WTC11 (cell line): ENCODE results near the gene FAM200B. TPM values are rescaled to one million over a fixed set of nuclear protein-coding genes. Genes with fewer than 3 reads are reported as not detected.

Source experiments
- ATAC-seq: fragments of 200-7000 bp; cut with Tn5 transposase; 2 replicates; pipeline ENCODE4 v1.10.0; 2021; ENCODE audit warnings: mild to moderate bottlenecking, moderate library complexity
- CTCF ChIA-PET: fragments of 300-600 bp; sonication (Branson Sonifier 250); formaldehyde crosslinking; loops from one replicate; lab custom pipeline; 2021; ENCODE audit warnings: antibody characterized with exemption; lab: Charles Lee
- POLR2A ChIA-PET: fragments of 350-600 bp; sonication (Branson Sonifier 250); formaldehyde crosslinking; loops from one replicate; lab custom pipeline; 2021; ENCODE audit warnings: antibody characterized with exemption; lab: Charles Lee
- DNase-seq: peaks from one replicate; pipeline ENCODE4 v3.0.0; 2021; ENCODE audit warnings: low spot score
- H3K27ac Mint-ChIP-seq: 2 replicates; pipeline ENCODE4 v1.8.0; 2021; ENCODE audit warnings: mixed read lengths
- H3K27me3 Mint-ChIP-seq: 2 replicates; pipeline ENCODE4 v1.8.0; 2021; ENCODE audit warnings: low read depth, mild to moderate bottlenecking, moderate library complexity, mixed read lengths
- H3K36me3 Mint-ChIP-seq: 2 replicates; pipeline ENCODE4 v1.8.0; 2021; ENCODE audit warnings: mixed read lengths
- H3K4me1 Mint-ChIP-seq: 2 replicates; pipeline ENCODE4 v1.8.0; 2022; ENCODE audit warnings: mixed read lengths
- H3K4me3 Mint-ChIP-seq: 2 replicates; pipeline ENCODE4 v1.8.0; 2021; ENCODE audit warnings: mild to moderate bottlenecking, moderate library complexity, mixed read lengths
- H3K9me3 Mint-ChIP-seq: 2 replicates; pipeline ENCODE4 v1.8.0; 2021; ENCODE audit warnings: mixed read lengths
- GTF2I ChIP-seq: fragments of 250-450 bp; sonication (Bioruptor Pico); conservative IDR thresholded peaks from 2 replicates; pipeline ENCODE4 v1.4.0; 2021; ENCODE audit warnings: mild to moderate bottlenecking
- NFE2L1 ChIP-seq: sonication (generic); formaldehyde crosslinking; IDR thresholded peaks from 2 replicates; pipeline ENCODE4 v1.8.1; 2023; ENCODE audit warnings: missing genetic modification reagents
- RORB ChIP-seq: fragments of 250-450 bp; sonication (Bioruptor Pico); IDR thresholded peaks from 2 replicates; pipeline ENCODE4 v1.9.0; 2021; ENCODE audit warnings: mild to moderate bottlenecking
- TCF7 ChIP-seq: sonication (generic); formaldehyde crosslinking; IDR thresholded peaks from 2 replicates; pipeline ENCODE4 v1.8.0; 2022; ENCODE audit warnings: mild to moderate bottlenecking, low read depth, missing genetic modification reagents, moderate library complexity
- ZNF219 ChIP-seq: sonication (generic); formaldehyde crosslinking; IDR thresholded peaks from 2 replicates; pipeline ENCODE4 v1.8.0; 2023; ENCODE audit warnings: missing genetic modification reagents, mild to moderate bottlenecking, borderline replicate concordance
- total RNA-seq: library from RNA; stranded (reverse); gene quantifications from 3 replicates; pipeline ENCODE4 v1.2.3, GENCODE V29; 2021
- TF ChIP-seq, protein P1 (sequence below): sonication (generic); formaldehyde crosslinking; IDR thresholded peaks from 2 replicates; pipeline ENCODE4 v1.8.1; 2023; ENCODE audit warnings: mild to moderate bottlenecking, missing genetic modification reagents, borderline replicate concordance
- TF ChIP-seq, protein P2 (sequence below): sonication (generic); formaldehyde crosslinking; conservative IDR thresholded peaks from 2 replicates; pipeline ENCODE4 v1.8.1; 2023; ENCODE audit warnings: mild to moderate bottlenecking, low read depth, missing genetic modification reagents, moderate library complexity
- TF ChIP-seq, protein P3 (sequence below): sonication (generic); formaldehyde crosslinking; IDR thresholded peaks from 2 replicates; pipeline ENCODE4 v1.8.0; 2022; ENCODE audit warnings: mild to moderate bottlenecking, missing genetic modification reagents
- TF ChIP-seq, protein P4 (sequence below): sonication (generic); formaldehyde crosslinking; IDR thresholded peaks from 2 replicates; pipeline ENCODE4 v1.8.1; 2022; ENCODE audit warnings: low read depth, mild to moderate bottlenecking, moderate library complexity, missing genetic modification reagents, borderline replicate concordance
- TF ChIP-seq, protein P5 (sequence below): sonication (generic); formaldehyde crosslinking; IDR thresholded peaks from 2 replicates; pipeline ENCODE4 v1.8.0; 2023; ENCODE audit warnings: missing genetic modification reagents, mild to moderate bottlenecking, borderline replicate concordance
- TF ChIP-seq, protein P6 (sequence below): fragments of 250-450 bp; sonication (Bioruptor Pico); IDR thresholded peaks from 2 replicates; pipeline ENCODE4 v1.9.0; 2021; ENCODE audit warnings: mild to moderate bottlenecking
- TF ChIP-seq, protein P7 (sequence below): fragments of 250-450 bp; sonication (Bioruptor Pico); IDR thresholded peaks from 2 replicates; pipeline ENCODE4 v2.1.2; 2022; ENCODE audit warnings: mild to moderate bottlenecking, moderate library complexity
- TF ChIP-seq, protein P8 (sequence below): sonication (generic); formaldehyde crosslinking; IDR thresholded peaks from 2 replicates; pipeline ENCODE4 v1.8.1; 2022; ENCODE audit warnings: mild to moderate bottlenecking, missing genetic modification reagents, moderate library complexity, borderline replicate concordance
- TF ChIP-seq, protein P9 (sequence below): sonication (generic); formaldehyde crosslinking; IDR thresholded peaks from 2 replicates; pipeline ENCODE4 v1.8.0; 2023; ENCODE audit warnings: missing genetic modification reagents

FAM200B gene
- total RNA-seq, 1 experiment from 2014 or later, result 28.4 TPM

DNA sequence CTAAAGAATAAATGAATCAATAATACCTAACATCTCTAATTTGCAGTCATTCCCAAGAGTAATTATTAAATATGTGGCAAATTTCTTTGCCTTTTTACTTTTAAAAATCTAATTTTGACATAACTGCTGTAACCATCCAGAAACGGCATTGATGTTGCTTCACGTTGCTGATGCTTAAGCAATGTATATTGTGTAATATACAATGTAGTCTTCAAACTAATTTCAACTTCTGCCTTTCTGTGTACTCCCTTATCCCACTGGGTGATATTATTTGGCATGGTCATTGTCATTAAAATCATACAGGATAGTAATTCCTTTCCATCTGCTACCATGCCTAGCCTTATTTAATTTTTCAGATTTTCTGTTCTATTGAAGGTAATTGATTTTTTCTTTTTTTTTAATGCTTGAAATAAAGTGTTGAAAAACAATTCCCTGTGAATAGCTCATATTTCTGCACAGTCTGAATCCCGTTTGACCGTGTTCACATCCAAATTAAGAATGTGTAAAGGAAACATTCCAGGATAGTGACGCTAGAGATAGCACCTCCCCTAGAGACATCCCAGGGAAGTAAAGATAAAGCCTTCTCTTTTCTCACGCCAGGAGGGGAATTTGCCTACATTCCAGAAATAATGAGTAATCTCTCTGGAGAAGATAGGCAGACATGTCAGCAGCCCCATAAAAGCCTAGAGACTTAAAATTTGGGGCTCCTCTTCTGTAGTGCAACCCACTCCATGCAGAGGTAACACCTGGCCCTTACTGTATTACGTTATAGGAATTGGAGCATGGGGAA lies 8.6 kb downstream of the FAM200B start:
- H3K27ac Mint-ChIP-seq, result peak overlapping the region; percentile 69; the same call in 1 of the 2 replicates
- CTCF ChIA-PET, result no interaction called here

DNA sequence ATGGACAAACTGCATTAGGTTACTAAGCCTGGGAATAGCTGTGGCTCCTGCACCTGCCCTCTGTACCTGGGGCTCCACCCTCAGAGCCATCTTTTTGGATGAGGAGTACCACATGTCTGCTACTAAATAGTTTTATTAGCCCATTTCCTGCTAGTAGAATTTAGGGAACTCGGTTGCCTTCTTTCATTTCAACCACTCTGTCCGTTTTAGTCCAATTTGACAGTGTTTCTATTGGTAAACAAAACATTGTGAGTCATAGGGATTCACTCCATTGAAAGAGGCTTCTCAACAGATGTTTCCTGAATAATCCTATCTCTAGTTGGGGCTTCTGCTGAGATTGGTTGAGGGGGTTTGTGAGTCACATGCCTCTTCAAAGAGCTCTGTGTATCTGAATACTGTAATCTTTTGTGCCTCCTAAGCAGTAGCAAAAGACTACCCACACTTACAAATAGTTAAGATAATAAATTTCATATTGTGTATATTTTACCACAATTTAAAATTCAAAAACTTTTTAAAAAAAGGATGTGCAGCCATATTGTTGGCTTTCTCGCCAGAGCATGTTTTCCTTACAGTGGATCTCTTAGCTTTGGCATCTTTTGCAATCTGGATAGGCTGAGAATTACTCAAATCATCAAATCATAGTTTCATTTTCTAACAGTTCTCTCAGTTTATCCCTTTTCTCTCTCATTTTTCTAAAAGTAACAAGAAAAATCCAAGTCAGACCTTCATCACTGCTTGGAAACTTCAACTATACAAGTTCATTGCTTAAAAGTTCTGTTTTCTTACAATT lies 9.9 kb downstream of the FAM200B start:
- H3K27me3 Mint-ChIP-seq, result no peaks in the 10 kb centered on the region
- ATAC-seq (no peak), DNase-seq (no peak)
- peaks cover 18% of the 10 kb centered on the region for H3K36me3 Mint-ChIP-seq
- ChIA-PET POLR2A (interaction anchor here (1.1 kb wide), 1 partner anchor 10 kb away, joined by 6 read pairs; the partner anchor contains the start of gene FAM200B), CTCF (no interaction called here)
- peaks cover 14% of the 10 kb centered on the region; the same call in 1 of the 2 replicates for H3K9me3 Mint-ChIP-seq
- H3K4me3 Mint-ChIP-seq, result no peak overlapping the region
- H3K4me1 Mint-ChIP-seq, result peaks cover 42% of the 10 kb centered on the region
- H3K27ac Mint-ChIP-seq, result no peak overlapping the region
- TF ChIP-seq, protein P1, sequence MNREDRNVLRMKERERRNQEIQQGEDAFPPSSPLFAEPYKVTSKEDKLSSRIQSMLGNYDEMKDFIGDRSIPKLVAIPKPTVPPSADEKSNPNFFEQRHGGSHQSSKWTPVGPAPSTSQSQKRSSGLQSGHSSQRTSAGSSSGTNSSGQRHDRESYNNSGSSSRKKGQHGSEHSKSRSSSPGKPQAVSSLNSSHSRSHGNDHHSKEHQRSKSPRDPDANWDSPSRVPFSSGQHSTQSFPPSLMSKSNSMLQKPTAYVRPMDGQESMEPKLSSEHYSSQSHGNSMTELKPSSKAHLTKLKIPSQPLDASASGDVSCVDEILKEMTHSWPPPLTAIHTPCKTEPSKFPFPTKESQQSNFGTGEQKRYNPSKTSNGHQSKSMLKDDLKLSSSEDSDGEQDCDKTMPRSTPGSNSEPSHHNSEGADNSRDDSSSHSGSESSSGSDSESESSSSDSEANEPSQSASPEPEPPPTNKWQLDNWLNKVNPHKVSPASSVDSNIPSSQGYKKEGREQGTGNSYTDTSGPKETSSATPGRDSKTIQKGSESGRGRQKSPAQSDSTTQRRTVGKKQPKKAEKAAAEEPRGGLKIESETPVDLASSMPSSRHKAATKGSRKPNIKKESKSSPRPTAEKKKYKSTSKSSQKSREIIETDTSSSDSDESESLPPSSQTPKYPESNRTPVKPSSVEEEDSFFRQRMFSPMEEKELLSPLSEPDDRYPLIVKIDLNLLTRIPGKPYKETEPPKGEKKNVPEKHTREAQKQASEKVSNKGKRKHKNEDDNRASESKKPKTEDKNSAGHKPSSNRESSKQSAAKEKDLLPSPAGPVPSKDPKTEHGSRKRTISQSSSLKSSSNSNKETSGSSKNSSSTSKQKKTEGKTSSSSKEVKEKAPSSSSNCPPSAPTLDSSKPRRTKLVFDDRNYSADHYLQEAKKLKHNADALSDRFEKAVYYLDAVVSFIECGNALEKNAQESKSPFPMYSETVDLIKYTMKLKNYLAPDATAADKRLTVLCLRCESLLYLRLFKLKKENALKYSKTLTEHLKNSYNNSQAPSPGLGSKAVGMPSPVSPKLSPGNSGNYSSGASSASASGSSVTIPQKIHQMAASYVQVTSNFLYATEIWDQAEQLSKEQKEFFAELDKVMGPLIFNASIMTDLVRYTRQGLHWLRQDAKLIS, result no peak
- no peak for TF ChIP-seq TCF7 (CRISPR knock-in tag)
- TF ChIP-seq, protein P2, sequence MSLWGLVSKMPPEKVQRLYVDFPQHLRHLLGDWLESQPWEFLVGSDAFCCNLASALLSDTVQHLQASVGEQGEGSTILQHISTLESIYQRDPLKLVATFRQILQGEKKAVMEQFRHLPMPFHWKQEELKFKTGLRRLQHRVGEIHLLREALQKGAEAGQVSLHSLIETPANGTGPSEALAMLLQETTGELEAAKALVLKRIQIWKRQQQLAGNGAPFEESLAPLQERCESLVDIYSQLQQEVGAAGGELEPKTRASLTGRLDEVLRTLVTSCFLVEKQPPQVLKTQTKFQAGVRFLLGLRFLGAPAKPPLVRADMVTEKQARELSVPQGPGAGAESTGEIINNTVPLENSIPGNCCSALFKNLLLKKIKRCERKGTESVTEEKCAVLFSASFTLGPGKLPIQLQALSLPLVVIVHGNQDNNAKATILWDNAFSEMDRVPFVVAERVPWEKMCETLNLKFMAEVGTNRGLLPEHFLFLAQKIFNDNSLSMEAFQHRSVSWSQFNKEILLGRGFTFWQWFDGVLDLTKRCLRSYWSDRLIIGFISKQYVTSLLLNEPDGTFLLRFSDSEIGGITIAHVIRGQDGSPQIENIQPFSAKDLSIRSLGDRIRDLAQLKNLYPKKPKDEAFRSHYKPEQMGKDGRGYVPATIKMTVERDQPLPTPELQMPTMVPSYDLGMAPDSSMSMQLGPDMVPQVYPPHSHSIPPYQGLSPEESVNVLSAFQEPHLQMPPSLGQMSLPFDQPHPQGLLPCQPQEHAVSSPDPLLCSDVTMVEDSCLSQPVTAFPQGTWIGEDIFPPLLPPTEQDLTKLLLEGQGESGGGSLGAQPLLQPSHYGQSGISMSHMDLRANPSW (CRISPR knock-in tag), result no peak
- TF ChIP-seq RORB (CRISPR knock-in tag), result no peak
- TF ChIP-seq, protein P3, sequence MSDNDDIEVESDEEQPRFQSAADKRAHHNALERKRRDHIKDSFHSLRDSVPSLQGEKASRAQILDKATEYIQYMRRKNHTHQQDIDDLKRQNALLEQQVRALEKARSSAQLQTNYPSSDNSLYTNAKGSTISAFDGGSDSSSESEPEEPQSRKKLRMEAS (CRISPR knock-in tag), result no peak
- TF ChIP-seq, protein P4, sequence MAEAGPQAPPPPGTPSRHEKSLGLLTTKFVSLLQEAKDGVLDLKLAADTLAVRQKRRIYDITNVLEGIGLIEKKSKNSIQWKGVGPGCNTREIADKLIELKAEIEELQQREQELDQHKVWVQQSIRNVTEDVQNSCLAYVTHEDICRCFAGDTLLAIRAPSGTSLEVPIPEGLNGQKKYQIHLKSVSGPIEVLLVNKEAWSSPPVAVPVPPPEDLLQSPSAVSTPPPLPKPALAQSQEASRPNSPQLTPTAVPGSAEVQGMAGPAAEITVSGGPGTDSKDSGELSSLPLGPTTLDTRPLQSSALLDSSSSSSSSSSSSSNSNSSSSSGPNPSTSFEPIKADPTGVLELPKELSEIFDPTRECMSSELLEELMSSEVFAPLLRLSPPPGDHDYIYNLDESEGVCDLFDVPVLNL (CRISPR knock-in tag), result no peak
- TF ChIP-seq, protein P5, sequence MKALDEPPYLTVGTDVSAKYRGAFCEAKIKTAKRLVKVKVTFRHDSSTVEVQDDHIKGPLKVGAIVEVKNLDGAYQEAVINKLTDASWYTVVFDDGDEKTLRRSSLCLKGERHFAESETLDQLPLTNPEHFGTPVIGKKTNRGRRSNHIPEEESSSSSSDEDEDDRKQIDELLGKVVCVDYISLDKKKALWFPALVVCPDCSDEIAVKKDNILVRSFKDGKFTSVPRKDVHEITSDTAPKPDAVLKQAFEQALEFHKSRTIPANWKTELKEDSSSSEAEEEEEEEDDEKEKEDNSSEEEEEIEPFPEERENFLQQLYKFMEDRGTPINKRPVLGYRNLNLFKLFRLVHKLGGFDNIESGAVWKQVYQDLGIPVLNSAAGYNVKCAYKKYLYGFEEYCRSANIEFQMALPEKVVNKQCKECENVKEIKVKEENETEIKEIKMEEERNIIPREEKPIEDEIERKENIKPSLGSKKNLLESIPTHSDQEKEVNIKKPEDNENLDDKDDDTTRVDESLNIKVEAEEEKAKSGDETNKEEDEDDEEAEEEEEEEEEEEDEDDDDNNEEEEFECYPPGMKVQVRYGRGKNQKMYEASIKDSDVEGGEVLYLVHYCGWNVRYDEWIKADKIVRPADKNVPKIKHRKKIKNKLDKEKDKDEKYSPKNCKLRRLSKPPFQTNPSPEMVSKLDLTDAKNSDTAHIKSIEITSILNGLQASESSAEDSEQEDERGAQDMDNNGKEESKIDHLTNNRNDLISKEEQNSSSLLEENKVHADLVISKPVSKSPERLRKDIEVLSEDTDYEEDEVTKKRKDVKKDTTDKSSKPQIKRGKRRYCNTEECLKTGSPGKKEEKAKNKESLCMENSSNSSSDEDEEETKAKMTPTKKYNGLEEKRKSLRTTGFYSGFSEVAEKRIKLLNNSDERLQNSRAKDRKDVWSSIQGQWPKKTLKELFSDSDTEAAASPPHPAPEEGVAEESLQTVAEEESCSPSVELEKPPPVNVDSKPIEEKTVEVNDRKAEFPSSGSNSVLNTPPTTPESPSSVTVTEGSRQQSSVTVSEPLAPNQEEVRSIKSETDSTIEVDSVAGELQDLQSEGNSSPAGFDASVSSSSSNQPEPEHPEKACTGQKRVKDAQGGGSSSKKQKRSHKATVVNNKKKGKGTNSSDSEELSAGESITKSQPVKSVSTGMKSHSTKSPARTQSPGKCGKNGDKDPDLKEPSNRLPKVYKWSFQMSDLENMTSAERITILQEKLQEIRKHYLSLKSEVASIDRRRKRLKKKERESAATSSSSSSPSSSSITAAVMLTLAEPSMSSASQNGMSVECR, result no peak
- TF ChIP-seq, protein P6, sequence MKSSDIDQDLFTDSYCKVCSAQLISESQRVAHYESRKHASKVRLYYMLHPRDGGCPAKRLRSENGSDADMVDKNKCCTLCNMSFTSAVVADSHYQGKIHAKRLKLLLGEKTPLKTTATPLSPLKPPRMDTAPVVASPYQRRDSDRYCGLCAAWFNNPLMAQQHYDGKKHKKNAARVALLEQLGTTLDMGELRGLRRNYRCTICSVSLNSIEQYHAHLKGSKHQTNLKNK (CRISPR knock-in tag), result no peak

More for the DNA sequence above, 8.6 kb downstream of the FAM200B start:
- no peaks in the 10 kb centered on the region for H3K27me3 Mint-ChIP-seq
- POLR2A ChIA-PET, result no interaction called here
- DNase-seq (no peak), ATAC-seq (peak; percentile 78)
- H3K9me3 Mint-ChIP-seq, result peaks cover 14% of the 10 kb centered on the region; the same call in 1 of the 2 replicates
- H3K4me1 Mint-ChIP-seq, result peaks cover 42% of the 10 kb centered on the region
- H3K36me3 Mint-ChIP-seq, result peaks cover 23% of the 10 kb centered on the region
- TF ChIP-seq, protein P7, sequence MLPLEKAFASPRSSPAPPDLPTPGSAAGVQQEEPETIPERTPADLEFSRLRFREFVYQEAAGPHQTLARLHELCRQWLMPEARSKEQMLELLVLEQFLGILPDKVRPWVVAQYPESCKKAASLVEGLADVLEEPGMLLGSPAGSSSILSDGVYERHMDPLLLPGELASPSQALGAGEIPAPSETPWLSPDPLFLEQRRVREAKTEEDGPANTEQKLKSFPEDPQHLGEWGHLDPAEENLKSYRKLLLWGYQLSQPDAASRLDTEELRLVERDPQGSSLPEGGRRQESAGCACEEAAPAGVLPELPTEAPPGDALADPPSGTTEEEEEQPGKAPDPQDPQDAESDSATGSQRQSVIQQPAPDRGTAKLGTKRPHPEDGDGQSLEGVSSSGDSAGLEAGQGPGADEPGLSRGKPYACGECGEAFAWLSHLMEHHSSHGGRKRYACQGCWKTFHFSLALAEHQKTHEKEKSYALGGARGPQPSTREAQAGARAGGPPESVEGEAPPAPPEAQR (CRISPR knock-in tag), result no peak
- TF ChIP-seq, protein P8, sequence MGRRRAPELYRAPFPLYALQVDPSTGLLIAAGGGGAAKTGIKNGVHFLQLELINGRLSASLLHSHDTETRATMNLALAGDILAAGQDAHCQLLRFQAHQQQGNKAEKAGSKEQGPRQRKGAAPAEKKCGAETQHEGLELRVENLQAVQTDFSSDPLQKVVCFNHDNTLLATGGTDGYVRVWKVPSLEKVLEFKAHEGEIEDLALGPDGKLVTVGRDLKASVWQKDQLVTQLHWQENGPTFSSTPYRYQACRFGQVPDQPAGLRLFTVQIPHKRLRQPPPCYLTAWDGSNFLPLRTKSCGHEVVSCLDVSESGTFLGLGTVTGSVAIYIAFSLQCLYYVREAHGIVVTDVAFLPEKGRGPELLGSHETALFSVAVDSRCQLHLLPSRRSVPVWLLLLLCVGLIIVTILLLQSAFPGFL, result no peak
- TF ChIP-seq GTF2I (no peak), NFE2L1 (CRISPR knock-in tag) (no peak), ZNF219 (no peak)
- TF ChIP-seq, protein P9, sequence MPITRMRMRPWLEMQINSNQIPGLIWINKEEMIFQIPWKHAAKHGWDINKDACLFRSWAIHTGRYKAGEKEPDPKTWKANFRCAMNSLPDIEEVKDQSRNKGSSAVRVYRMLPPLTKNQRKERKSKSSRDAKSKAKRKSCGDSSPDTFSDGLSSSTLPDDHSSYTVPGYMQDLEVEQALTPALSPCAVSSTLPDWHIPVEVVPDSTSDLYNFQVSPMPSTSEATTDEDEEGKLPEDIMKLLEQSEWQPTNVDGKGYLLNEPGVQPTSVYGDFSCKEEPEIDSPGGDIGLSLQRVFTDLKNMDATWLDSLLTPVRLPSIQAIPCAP (CRISPR knock-in tag), result no peak
- H3K4me3 Mint-ChIP-seq, result no peak overlapping the region
